Mononuclear cell (primary cell): ENCODE results near the gene PDE2A. TPM values are rescaled to one million over a fixed set of nuclear protein-coding genes. Genes with fewer than 3 reads are reported as not detected.

Source experiments
- H3K27me3 ChIP-seq: 2 replicates; pipeline ENCODE4 v1.6.0; 2011; ENCODE audit warnings: low read length, control low read depth; ENCODE audit not compliant: insufficient read depth
- H3K4me1 ChIP-seq: 2 replicates; pipeline ENCODE4 v1.5.1; 2011; ENCODE audit warnings: mild to moderate bottlenecking, low read length, control low read depth; ENCODE audit not compliant: insufficient read depth
- H3K4me3 ChIP-seq: 2 replicates; pipeline ENCODE4 v1.5.1; 2011; ENCODE audit warnings: mild to moderate bottlenecking, low read length, moderate library complexity
- H3K9me3 ChIP-seq: 2 replicates; pipeline ENCODE4 v1.5.1; 2011; ENCODE audit warnings: low read depth, mild to moderate bottlenecking, control low read depth, low read length
- total RNA-seq: library from RNA; depleted of rRNA; stranded (reverse); fragments of >200 nt; gene quantifications from one replicate; pipeline ENCODE4 v1.2.3, GENCODE V29; 2012

PDE2A gene
- total RNA-seq, 1 donor, result 3.7 TPM

DNA sequence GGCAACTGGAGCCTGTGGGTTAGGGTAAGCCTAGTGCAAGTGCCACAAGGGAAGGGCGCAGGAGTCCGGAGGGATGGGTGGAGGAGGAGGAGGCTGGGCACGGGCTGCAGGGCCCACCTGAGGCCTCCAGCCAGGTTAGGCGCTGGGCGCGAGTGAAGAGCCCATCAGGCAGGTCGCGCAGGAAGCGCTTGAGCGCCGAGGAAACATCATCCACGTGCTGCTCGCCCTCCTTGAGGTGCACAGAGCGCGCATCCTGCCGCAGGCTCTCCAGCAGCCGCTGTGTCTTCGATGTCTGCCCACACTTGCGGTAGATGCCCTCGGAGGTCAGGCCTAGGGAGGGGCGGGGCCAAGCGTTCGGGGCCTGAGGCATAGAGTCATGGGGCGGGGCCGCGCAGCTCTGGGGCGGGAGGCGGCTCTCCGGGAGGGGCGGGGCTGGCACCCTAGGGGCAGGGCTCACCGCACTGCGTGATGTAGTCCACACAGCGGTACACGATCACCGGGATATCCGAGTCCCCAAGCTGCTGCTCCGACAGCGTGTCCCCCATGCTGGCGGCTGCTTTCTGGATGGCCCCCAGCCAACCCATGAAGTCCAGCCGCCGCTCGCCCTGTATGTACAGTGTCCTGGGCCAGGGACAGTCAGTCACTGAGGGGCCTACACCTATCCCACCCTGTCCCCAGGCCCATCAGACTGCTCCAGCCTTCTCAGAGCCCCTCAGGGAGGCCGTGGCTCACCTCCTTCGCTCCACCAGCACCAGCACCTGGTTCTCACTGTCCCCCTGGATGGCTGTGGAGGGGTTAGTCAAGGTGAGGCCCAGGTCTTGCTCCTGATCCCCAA, 22.9 kb upstream of the PDE2A start:
- no peak overlapping the region for H3K4me3 ChIP-seq
- H3K4me1 ChIP-seq, result no peaks in the 10 kb centered on the region
- H3K27me3 ChIP-seq, result no peaks in the 10 kb centered on the region
- H3K9me3 ChIP-seq, result no peaks in the 10 kb centered on the region

DNA sequence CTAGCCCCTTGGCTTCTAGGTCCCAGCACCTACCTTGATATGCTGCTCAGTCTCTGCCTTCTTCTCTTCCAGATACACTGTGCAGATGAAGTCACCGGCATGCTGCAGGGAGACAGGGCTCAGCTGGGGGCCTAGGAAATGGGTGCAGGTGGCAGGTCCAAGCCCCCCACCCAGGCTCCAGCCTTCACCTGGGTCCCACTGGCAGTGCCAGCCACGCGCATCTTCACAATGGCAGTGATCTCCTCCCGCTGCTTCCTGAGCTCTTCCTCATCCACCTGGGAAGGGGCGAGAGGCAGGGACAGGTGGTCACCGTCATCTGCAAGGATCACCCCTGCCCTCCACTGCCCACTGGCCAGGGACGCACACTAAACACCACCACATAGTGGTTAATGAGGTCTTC, 21.1 kb upstream of the PDE2A start:
- no peaks in the 10 kb centered on the region for H3K27me3 ChIP-seq
- H3K4me1 ChIP-seq, result no peaks in the 10 kb centered on the region
- H3K4me3 ChIP-seq, result no peak overlapping the region
- H3K9me3 ChIP-seq, result no peaks in the 10 kb centered on the region

DNA sequence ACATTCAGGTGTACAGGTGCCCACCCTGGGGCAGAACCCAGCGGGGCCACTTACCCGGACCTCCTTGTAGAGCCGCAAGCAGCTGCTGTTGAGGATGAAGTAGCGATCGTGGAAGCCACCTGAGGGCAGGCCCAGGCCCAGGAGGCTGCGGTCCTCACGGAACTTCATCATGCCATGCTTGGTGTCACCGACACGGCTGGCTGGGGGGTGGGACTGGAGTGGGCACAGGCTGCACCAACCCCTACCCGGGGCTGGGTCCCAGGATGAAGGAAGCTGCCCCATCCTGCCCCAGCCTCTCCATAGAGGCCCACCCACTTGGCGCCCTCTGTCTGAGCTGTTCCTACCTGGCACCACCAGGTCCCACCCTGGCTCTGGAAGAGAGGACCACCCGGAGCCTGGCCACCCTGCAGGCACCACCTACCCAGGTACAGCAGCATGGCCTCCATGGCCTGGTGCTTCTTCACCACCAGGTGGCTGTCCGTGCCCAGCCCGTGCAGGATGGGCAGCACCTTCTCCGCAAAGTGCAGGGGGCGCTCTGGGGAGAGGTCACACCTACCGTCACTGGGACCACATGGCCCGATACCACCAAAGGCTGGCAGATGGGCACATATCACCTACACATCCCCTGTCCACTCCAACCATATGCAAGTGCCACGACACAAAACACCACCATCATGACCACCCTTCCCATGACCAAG, 19.2 kb upstream of the PDE2A start:
- Histone ChIP-seq H3K4me3 (no peak overlapping the region), H3K27me3 (no peaks in the 10 kb centered on the region), H3K9me3 (no peaks in the 10 kb centered on the region), H3K4me1 (no peaks in the 10 kb centered on the region)

DNA sequence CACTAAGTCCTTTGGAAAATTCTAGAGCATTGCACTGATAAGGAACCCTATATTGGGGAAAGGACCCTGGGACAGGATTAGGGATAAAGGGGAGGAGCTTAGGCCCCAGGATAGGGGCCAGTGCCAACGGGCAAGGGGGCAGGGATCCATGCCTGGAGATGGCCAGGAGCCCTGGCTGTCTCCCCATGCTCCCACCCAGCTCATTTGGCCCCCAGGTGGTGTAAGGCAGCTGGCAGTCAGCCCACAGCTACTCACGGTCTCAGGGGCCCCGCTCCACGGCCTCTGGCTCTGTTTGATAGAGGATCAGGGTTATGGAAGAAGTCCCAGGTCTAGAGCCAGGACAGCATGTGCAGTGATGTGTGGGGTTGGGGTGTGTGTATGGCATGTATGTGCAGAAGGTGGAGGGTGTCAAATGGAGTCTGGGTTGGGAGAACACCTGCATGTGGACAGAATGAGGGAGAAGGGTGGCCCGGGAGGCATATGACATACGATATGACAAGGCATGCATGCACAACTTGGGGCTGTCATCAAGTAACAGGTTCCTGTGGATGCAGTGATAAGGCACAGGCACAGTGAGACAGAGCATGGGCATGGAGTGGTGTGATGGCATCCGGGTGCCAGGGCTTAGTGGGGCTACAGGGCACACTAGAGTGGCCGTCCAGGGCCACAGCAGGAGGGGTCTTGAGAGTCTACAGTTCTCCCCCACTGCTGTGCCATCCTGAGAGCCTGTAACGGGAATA, 18.4 kb upstream of the PDE2A start:
- no peaks in the 10 kb centered on the region for H3K9me3 ChIP-seq
- no peak overlapping the region for H3K4me3 ChIP-seq
- no peaks in the 10 kb centered on the region for H3K27me3 ChIP-seq
- no peaks in the 10 kb centered on the region for H3K4me1 ChIP-seq

DNA sequence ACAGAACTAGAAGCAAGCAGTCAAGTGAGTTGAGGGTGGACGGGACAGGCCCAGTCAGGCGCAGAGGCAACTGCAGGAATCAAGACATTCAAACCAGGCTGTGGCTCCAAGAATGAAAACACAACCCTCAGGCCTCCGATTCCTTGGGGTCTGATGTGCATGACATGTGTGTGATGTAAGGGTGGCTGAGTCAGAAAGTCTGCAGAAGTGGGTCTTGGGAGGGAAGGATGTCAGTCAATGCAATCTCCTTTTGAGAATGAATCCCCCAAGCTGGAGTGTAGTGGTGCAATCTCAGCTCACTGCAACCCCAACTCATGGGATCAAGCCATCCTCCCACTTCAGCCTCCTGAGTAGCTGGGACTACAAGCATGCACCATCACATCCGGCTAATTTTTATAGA, 15.9 kb upstream of the PDE2A start:
- H3K9me3 ChIP-seq, result no peaks in the 10 kb centered on the region
- no peaks in the 10 kb centered on the region for H3K27me3 ChIP-seq
- no peak overlapping the region for H3K4me3 ChIP-seq
- no peaks in the 10 kb centered on the region for H3K4me1 ChIP-seq

DNA sequence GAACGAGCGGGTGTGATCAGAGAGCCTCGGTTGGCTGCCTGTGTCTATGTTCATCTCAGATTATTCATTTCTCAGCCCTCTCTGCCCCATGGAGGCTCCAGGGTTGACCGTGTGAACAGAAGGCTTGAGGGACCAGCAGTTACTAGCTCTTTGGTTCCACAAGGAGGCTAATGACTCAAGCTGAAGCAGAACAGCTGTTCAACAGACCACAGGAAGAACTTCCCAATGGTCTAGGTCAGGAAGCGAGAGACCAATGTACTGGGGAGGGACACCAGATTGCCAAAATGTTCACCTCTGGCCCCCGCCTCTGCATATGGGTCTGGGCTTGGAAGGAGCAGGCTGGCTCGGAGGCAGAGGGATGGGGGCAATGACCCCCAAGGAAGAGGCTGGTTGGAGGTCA, 14.7 kb upstream of the PDE2A start:
- no peaks in the 10 kb centered on the region for H3K4me1 ChIP-seq
- H3K4me3 ChIP-seq, result no peak overlapping the region
- no peaks in the 10 kb centered on the region for H3K27me3 ChIP-seq
- H3K9me3 ChIP-seq, result no peaks in the 10 kb centered on the region

DNA sequence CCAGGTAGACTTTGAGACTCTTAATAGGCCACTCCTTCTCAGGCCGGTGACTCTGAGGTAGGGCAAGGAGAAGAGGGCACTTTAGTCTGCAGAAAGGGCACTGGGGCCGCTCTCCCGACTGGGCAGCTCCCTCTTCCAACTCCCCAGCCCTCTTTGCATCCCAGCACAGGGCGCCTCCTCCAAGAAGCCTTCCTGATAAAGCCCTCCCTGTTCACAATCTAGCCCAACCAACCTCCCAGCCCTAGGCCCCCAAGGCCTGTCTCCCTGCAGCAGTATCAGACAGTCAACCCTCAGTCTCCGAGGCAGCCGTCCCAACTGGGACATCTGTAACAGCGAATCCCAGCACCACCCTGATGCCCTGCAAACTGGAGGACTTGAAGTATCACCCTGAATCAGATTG, 14.3 kb upstream of the PDE2A start:
- no peaks in the 10 kb centered on the region for H3K9me3 ChIP-seq
- H3K4me3 ChIP-seq, result no peak overlapping the region
- no peaks in the 10 kb centered on the region for H3K4me1 ChIP-seq
- H3K27me3 ChIP-seq, result no peaks in the 10 kb centered on the region

DNA sequence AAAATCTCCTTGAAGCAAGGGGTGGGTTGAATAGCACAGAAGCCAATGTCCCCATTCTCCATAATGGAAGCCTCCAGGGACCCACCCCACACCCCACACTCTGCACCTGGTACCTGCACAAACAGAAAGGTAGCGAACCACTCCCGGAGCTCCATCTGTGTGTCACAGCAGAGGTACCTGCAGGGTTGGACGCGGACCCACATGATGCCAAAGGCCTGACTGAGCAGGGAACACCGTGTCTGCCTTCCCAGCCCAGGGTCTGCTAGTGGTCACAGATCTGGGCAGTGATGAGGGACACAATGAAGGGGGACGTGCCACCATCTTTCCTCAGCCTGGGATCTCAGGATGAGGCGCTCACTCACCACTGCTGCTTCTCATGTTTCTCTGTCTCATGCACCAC, 13.1 kb upstream of the PDE2A start:
- Histone ChIP-seq H3K4me1 (no peaks in the 10 kb centered on the region), H3K9me3 (no peaks in the 10 kb centered on the region), H3K4me3 (no peak overlapping the region), H3K27me3 (no peaks in the 10 kb centered on the region)

DNA sequence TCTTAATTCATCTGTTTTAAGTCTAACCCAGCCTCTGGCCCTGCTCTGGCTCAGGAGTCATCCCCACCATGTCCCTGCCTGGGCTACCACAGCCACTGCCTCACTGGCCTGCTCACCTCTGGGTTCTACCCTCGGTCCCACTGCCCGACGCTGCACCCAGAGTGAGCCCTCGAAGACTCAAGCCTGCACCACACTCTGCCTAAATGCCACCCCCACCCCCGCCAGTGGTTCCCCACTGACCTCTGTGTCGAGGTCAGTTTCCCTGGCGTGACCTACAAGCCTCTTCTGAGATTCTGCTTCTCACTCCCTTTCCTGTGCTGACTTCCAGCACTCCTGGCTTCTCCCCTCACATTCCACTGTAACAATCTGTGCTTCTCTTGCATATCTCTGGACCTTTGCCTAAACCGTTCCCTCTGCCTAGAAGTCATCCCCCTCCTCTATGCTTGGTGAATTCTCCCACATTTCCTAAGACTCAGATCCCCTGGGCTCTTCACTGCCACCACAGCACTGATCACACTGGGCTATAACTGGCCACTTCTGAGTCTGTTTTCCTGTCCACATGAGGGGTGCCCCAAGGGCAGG, 12.5 kb upstream of the PDE2A start:
- no peaks in the 10 kb centered on the region for H3K4me1 ChIP-seq
- no peaks in the 10 kb centered on the region for H3K27me3 ChIP-seq
- H3K4me3 ChIP-seq, result no peak overlapping the region
- no peaks in the 10 kb centered on the region for H3K9me3 ChIP-seq

DNA sequence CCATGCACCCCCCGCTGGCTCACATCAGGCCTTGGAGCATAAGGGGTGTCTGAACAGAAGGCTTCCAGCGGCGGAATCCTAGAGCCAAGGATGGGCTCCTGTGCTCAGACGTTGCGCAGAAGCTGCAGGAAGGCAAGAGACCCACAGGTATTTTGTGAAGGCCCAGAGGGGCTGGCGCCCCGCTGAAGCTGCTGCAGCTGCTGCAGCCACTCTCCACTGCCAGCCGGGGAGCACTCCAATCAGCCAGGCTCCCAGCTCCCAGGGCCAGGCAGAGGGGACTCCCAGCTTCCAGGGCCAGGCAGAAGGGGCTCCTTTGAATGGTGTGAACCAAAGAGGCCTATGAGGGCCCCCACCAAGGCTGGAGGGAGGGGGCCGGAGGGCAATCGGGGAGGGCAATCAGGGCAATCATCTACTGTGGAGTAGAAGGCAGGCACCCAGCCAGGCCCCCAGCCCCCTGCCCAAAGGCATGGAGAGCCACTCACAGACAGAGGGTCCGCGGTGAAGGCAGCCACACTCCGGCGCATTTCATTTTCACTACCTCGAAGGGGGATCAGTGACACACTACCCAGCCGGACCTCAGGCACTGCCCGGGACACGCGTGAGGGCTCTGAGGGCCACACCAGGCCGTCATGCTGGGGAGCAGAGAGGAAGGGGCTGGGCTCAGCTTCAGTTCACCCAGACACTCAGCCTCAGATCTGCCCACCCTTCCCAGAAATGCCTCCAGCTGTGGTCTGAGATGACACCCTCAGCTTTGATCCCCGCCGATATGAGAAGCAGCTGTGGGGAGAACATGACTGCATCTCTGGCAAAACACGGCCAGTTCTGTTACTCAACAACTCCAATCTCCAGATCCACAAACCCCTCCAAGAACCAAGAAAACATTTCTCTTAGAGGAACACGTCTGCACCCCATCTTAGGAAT, 11.6 kb upstream of the PDE2A start:
- H3K4me3 ChIP-seq, result no peak overlapping the region

DNA sequence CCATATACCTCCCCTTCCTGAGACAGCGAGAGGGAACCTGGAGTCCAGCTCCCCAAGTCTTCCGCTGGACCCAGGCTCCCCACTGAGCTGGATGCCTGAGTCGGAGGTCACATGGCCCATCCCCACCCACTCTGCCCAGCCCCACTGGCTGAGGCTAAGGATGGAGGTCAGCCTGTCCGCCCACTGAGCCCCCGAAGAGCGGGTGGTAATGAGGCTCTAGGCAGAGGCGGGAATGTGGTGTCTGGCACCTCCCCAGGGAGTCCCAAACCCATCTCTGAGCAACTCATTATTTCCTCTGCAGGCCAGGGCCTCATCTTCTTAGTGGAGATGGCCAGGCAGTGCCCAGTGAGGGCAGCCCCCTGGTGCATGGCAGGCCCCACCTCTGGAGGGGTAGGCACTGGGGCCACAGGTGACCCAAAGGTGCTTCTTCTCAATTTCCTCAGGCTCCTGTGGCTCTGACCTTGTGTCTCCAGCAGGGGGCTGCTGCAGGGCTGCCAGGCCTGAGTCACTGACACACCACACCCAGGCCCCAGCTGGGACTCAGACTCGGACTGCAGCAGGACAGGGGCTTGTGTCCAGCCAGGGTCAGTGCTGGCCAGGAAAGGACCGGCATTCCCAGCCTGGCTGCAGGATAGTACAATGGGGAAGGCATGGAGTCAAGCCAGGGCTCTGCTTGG, 10.2 kb upstream of the PDE2A start:
- Histone ChIP-seq H3K27me3 (no peaks in the 10 kb centered on the region), H3K4me1 (no peaks in the 10 kb centered on the region), H3K9me3 (no peaks in the 10 kb centered on the region), H3K4me3 (no peak overlapping the region)

More for the DNA sequence above, 11.6 kb upstream of the PDE2A start:
- H3K9me3 ChIP-seq, result no peaks in the 10 kb centered on the region
- no peaks in the 10 kb centered on the region for H3K27me3 ChIP-seq
- H3K4me1 ChIP-seq, result no peaks in the 10 kb centered on the region

DNA sequence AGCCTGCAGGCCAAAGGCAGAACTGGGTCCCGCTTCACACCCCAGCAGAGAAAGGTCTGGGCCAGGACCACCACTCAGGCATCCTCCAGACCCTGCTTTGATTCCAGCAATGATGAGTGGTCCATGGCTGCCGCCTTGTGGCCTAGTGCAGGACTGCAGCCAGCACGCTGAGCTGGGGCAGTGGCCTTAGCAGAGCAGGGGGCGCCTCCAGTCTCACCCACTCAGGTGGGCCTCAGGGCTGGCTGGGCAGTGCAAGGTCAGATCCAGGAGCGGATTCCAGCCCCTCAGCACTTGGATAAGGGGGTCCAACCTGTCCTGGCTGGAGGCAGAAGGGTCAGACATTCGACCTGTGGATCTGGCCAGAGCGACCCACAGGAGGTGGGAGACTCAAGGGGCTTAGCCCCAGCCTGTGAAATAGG, 9.6 kb upstream of the PDE2A start:
- H3K27me3 ChIP-seq, result no peaks in the 10 kb centered on the region

DNA sequence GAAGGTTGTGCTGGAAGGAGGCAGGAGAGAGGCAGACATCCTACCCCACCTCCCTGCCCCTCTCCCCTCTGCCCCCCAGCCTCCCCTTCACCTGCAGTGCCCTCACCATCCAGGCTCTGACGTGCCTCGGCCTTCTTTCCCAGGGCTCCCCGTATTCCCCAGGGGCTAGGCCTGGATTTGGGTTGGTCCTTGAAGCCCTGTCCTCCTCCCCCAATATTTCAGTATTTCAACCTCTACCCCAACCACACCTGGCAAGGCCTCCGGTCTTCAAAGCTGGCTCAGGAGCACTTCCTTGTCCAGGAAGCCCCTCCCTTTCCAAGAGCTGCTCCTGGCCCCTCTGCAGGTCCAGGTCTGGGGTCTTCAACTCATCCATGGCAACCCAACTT, 8.6 kb upstream of the PDE2A start:
- no peaks in the 10 kb centered on the region for H3K4me1 ChIP-seq
- no peaks in the 10 kb centered on the region for H3K9me3 ChIP-seq
- H3K27me3 ChIP-seq, result peaks cover 3% of the 10 kb centered on the region
- H3K4me3 ChIP-seq, result no peak overlapping the region

More for the DNA sequence above, 9.6 kb upstream of the PDE2A start:
- no peaks in the 10 kb centered on the region for H3K9me3 ChIP-seq
- H3K4me3 ChIP-seq, result no peak overlapping the region
- H3K4me1 ChIP-seq, result no peaks in the 10 kb centered on the region
